Fibroblast of villous mesenchyme (primary cell): ENCODE results near the gene MACROD1. TPM values are rescaled to one million over a fixed set of nuclear protein-coding genes. Genes with fewer than 3 reads are reported as not detected.

Experiments used
- DNase-seq: peaks from one replicate; pipeline ENCODE4 v3.0.0-alpha.2; 2010; ENCODE audit warnings: low read depth
- H3K4me3 ChIP-seq: 2 replicates; pipeline ENCODE4 v1.5.1; 2011; ENCODE audit warnings: low read depth, mild to moderate bottlenecking, low read length
- total RNA-seq: library from RNA; depleted of rRNA; stranded (reverse); fragments of >200 nt; gene quantifications from 2 replicates; pipeline ENCODE4 v1.2.3, GENCODE V29; 2012
- TF ChIP-seq, protein P1 (sequence below): IDR thresholded peaks from 2 replicates; pipeline ENCODE4 v1.5.1; 2012; ENCODE audit warnings: low read depth, mild to moderate bottlenecking, low read length; ENCODE audit not compliant: insufficient read depth

Gene MACROD1
- total RNA-seq, 1 donor: 8.6 TPM

DNA sequence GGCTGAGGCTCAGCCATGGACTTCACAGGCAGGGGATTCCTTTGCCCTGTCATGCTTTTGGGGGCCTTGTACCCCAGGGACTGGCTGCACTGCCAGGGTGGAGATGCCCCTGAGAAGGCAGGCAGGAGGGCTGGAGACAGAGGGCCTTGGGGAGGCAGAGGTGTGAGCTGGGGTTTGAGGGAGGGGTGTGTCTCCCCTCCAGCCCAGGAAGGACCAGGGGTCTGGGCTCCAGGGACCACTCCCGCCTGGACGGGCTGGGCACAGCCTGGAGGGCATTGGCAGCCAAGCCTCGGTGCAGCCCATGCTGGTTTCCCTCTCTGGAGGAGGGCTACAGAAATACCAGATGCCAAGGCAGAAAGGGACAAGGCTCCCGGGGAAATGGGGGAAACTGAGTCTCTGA, 160.2 kb downstream of the MACROD1 start:
- H3K4me3 ChIP-seq: no peak overlapping the region
- no peak for DNase-seq
- TF ChIP-seq, protein P1, sequence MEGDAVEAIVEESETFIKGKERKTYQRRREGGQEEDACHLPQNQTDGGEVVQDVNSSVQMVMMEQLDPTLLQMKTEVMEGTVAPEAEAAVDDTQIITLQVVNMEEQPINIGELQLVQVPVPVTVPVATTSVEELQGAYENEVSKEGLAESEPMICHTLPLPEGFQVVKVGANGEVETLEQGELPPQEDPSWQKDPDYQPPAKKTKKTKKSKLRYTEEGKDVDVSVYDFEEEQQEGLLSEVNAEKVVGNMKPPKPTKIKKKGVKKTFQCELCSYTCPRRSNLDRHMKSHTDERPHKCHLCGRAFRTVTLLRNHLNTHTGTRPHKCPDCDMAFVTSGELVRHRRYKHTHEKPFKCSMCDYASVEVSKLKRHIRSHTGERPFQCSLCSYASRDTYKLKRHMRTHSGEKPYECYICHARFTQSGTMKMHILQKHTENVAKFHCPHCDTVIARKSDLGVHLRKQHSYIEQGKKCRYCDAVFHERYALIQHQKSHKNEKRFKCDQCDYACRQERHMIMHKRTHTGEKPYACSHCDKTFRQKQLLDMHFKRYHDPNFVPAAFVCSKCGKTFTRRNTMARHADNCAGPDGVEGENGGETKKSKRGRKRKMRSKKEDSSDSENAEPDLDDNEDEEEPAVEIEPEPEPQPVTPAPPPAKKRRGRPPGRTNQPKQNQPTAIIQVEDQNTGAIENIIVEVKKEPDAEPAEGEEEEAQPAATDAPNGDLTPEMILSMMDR: no peak

GRCh38 chr11:64004590-64004984, 161.3 kb downstream of the MACROD1 start:
- TF ChIP-seq, protein P1: no peak
- no peak for DNase-seq
- H3K4me3 ChIP-seq: no peak overlapping the region

- no peak for DNase-seq
- no peak overlapping the region for H3K4me3 ChIP-seq
- TF ChIP-seq, protein P1: no peak
Measured at GRCh38 chr11:64003807-64004589, 161.9 kb downstream of the MACROD1 start.

- H3K4me3 ChIP-seq: no peak overlapping the region
- DNase-seq: peak; percentile 51
- TF ChIP-seq, protein P1: no peak
Measured at GRCh38 chr11:64001484-64002420, 164.2 kb downstream of the MACROD1 start.

GRCh38 chr11:64000740-64001483, 165.0 kb downstream of the MACROD1 start:
- TF ChIP-seq, protein P1: no peak
- peak overlapping the region; percentile 32 for H3K4me3 ChIP-seq
- DNase-seq: no peak

GRCh38 chr11:64000026-64000739, 165.7 kb downstream of the MACROD1 start:
- peak overlapping the region; percentile 32 for H3K4me3 ChIP-seq
- DNase-seq: peak; percentile 71
- TF ChIP-seq, protein P1: peak; percentile 68
